Measurements from ENCODE around the gene RPL28.
"Not testable (repeated sequence)": the region's sequence is repeated elsewhere in the genome, so short reads cannot be mapped to it uniquely, and the experiment has no call there.

Gene RPL28

GRCh38 chr19:55407800-55408532, 22.2 kb downstream of the RPL28 start:
- DNase-seq = peak; percentile 95 to 97 (median 96)
- no peaks in the 10 kb centered on the region for H3K27me3 ChIP-seq (replicated peaks; ENCODE audit: control insufficient read depth, insufficient read depth, low read length, poor library complexity, severe bottlenecking)
- H3K4me1 ChIP-seq (ENCODE audit: control insufficient read depth, insufficient read depth, low read length, poor library complexity, severe bottlenecking) = peaks cover 14% of the 10 kb centered on the region
- peaks cover 14% of the 10 kb centered on the region for H3K36me3 ChIP-seq (ENCODE audit: control insufficient read depth, insufficient read depth, low read length)
- H3K4me3 ChIP-seq (ENCODE audit: insufficient read depth, low read depth, low read length, poor library complexity, severe bottlenecking) = peak overlapping the region; percentile 85
- peak overlapping the region; percentile 97 for H3K27ac ChIP-seq (ENCODE audit: insufficient read depth, low read length, poor library complexity, severe bottlenecking)
- no peaks in the 10 kb centered on the region for H3K9me3 ChIP-seq (ENCODE audit: control insufficient read depth, low read length)

- Histone ChIP-seq H3K27me3 (replicated peaks; ENCODE audit: control insufficient read depth, insufficient read depth, low read length, poor library complexity, severe bottlenecking) (no peaks in the 10 kb centered on the region), H3K27ac (ENCODE audit: insufficient read depth, low read length, poor library complexity, severe bottlenecking) (peak overlapping the region; percentile 97), H3K4me1 (ENCODE audit: control insufficient read depth, insufficient read depth, low read length, poor library complexity, severe bottlenecking) (peaks cover 14% of the 10 kb centered on the region), H3K36me3 (ENCODE audit: control insufficient read depth, insufficient read depth, low read length) (peaks cover 9% of the 10 kb centered on the region), H3K4me3 (ENCODE audit: insufficient read depth, low read depth, low read length, poor library complexity, severe bottlenecking) (peak overlapping the region; percentile 28), H3K9me3 (ENCODE audit: control insufficient read depth, low read length) (no peaks in the 10 kb centered on the region)
- no peak for DNase-seq
Measured at GRCh38 chr19:55408533-55408872, 22.8 kb downstream of the RPL28 start.

- H3K9me3 ChIP-seq (ENCODE audit: control insufficient read depth, low read length); H3K4me3 ChIP-seq (ENCODE audit: insufficient read depth, low read depth, low read length, poor library complexity, severe bottlenecking); H3K27ac ChIP-seq (ENCODE audit: insufficient read depth, low read length, poor library complexity, severe bottlenecking); H3K36me3 ChIP-seq (ENCODE audit: control insufficient read depth, insufficient read depth, low read length); DNase-seq; H3K27me3 ChIP-seq (replicated peaks; ENCODE audit: control insufficient read depth, insufficient read depth, low read length, poor library complexity, severe bottlenecking): not testable (repeated sequence)
- H3K4me1 ChIP-seq (ENCODE audit: control insufficient read depth, insufficient read depth, low read length, poor library complexity, severe bottlenecking) = peaks cover 14% of the 10 kb centered on the region
Measured at GRCh38 chr19:55409179-55409578, 23.4 kb downstream of the RPL28 start.

GRCh38 chr19:55410168-55410567, 24.4 kb downstream of the RPL28 start:
- peaks cover 14% of the 10 kb centered on the region for H3K4me1 ChIP-seq (ENCODE audit: control insufficient read depth, insufficient read depth, low read length, poor library complexity, severe bottlenecking)
- H3K4me3 ChIP-seq (ENCODE audit: insufficient read depth, low read depth, low read length, poor library complexity, severe bottlenecking) = no peak overlapping the region
- H3K27ac ChIP-seq (ENCODE audit: insufficient read depth, low read length, poor library complexity, severe bottlenecking) = no peak overlapping the region
- H3K27me3 ChIP-seq (replicated peaks; ENCODE audit: control insufficient read depth, insufficient read depth, low read length, poor library complexity, severe bottlenecking) = no peaks in the 10 kb centered on the region
- no peaks in the 10 kb centered on the region for H3K9me3 ChIP-seq (ENCODE audit: control insufficient read depth, low read length)
- DNase-seq = no peak
- H3K36me3 ChIP-seq (ENCODE audit: control insufficient read depth, insufficient read depth, low read length) = peaks cover 9% of the 10 kb centered on the region

- H3K27ac ChIP-seq (ENCODE audit: insufficient read depth, low read length, poor library complexity, severe bottlenecking) = no peak overlapping the region
- DNase-seq = peak; percentile 11 to 42 (median 17)
- no peak overlapping the region for H3K4me3 ChIP-seq (ENCODE audit: insufficient read depth, low read depth, low read length, poor library complexity, severe bottlenecking)
Measured at GRCh38 chr19:55418185-55418584, 32.5 kb downstream of the RPL28 start.

GRCh38 chr19:55419103-55419502, 33.4 kb downstream of the RPL28 start:
- Histone ChIP-seq H3K9me3 (ENCODE audit: control insufficient read depth, low read length) (no peaks in the 10 kb centered on the region), H3K4me1 (ENCODE audit: control insufficient read depth, insufficient read depth, low read length, poor library complexity, severe bottlenecking) (peaks cover 18% of the 10 kb centered on the region)
- DNase-seq = no peak

More at GRCh38 chr19:55418185-55418584, 32.5 kb downstream of the RPL28 start:
- no peaks in the 10 kb centered on the region for H3K36me3 ChIP-seq (ENCODE audit: control insufficient read depth, insufficient read depth, low read length)
- H3K9me3 ChIP-seq (ENCODE audit: control insufficient read depth, low read length) = no peaks in the 10 kb centered on the region
- peaks cover 18% of the 10 kb centered on the region for H3K4me1 ChIP-seq (ENCODE audit: control insufficient read depth, insufficient read depth, low read length, poor library complexity, severe bottlenecking)
- H3K27me3 ChIP-seq (replicated peaks; ENCODE audit: control insufficient read depth, insufficient read depth, low read length, poor library complexity, severe bottlenecking) = no peaks in the 10 kb centered on the region

GRCh38 chr19:55419624-55420236, 34.0 kb downstream of the RPL28 start:
- no peak overlapping the region for H3K4me3 ChIP-seq (ENCODE audit: insufficient read depth, low read depth, low read length, poor library complexity, severe bottlenecking)
- no peaks in the 10 kb centered on the region for H3K36me3 ChIP-seq (ENCODE audit: control insufficient read depth, insufficient read depth, low read length)

More at GRCh38 chr19:55419103-55419502, 33.4 kb downstream of the RPL28 start:
- Histone ChIP-seq H3K27me3 (replicated peaks; ENCODE audit: control insufficient read depth, insufficient read depth, low read length, poor library complexity, severe bottlenecking) (no peaks in the 10 kb centered on the region), H3K4me3 (ENCODE audit: insufficient read depth, low read depth, low read length, poor library complexity, severe bottlenecking) (no peak overlapping the region), H3K36me3 (ENCODE audit: control insufficient read depth, insufficient read depth, low read length) (no peaks in the 10 kb centered on the region), H3K27ac (ENCODE audit: insufficient read depth, low read length, poor library complexity, severe bottlenecking) (no peak overlapping the region)

GRCh38 chr19:55421281-55421680, 35.5 kb downstream of the RPL28 start:
- peak in 2 of 3 donors; percentile 19 to 50 for DNase-seq
- not testable (repeated sequence) for H3K4me3 ChIP-seq (ENCODE audit: insufficient read depth, low read depth, low read length, poor library complexity, severe bottlenecking)

More at GRCh38 chr19:55419624-55420236, 34.0 kb downstream of the RPL28 start:
- Histone ChIP-seq H3K4me1 (ENCODE audit: control insufficient read depth, insufficient read depth, low read length, poor library complexity, severe bottlenecking) (peaks cover 18% of the 10 kb centered on the region), H3K9me3 (ENCODE audit: control insufficient read depth, low read length) (no peaks in the 10 kb centered on the region), H3K27ac (ENCODE audit: insufficient read depth, low read length, poor library complexity, severe bottlenecking) (no peak overlapping the region), H3K27me3 (replicated peaks; ENCODE audit: control insufficient read depth, insufficient read depth, low read length, poor library complexity, severe bottlenecking) (no peaks in the 10 kb centered on the region)
- DNase-seq = no peak

GRCh38 chr19:55423225-55424005, 37.7 kb downstream of the RPL28 start:
- peaks cover under 1% of the 10 kb centered on the region for H3K27me3 ChIP-seq (replicated peaks; ENCODE audit: control insufficient read depth, insufficient read depth, low read length, poor library complexity, severe bottlenecking)
- no peaks in the 10 kb centered on the region for H3K9me3 ChIP-seq (ENCODE audit: control insufficient read depth, low read length)
- H3K4me3 ChIP-seq (ENCODE audit: insufficient read depth, low read depth, low read length, poor library complexity, severe bottlenecking) = no peak overlapping the region
- peaks cover 18% of the 10 kb centered on the region for H3K4me1 ChIP-seq (ENCODE audit: control insufficient read depth, insufficient read depth, low read length, poor library complexity, severe bottlenecking)
- H3K36me3 ChIP-seq (ENCODE audit: control insufficient read depth, insufficient read depth, low read length) = no peaks in the 10 kb centered on the region
- DNase-seq = no peak
- no peak overlapping the region for H3K27ac ChIP-seq (ENCODE audit: insufficient read depth, low read length, poor library complexity, severe bottlenecking)

More at GRCh38 chr19:55421281-55421680, 35.5 kb downstream of the RPL28 start:
- not testable (repeated sequence) for H3K36me3 ChIP-seq (ENCODE audit: control insufficient read depth, insufficient read depth, low read length); H3K27ac ChIP-seq (ENCODE audit: insufficient read depth, low read length, poor library complexity, severe bottlenecking); H3K27me3 ChIP-seq (replicated peaks; ENCODE audit: control insufficient read depth, insufficient read depth, low read length, poor library complexity, severe bottlenecking); H3K9me3 ChIP-seq (ENCODE audit: control insufficient read depth, low read length)
- peaks cover 18% of the 10 kb centered on the region for H3K4me1 ChIP-seq (ENCODE audit: control insufficient read depth, insufficient read depth, low read length, poor library complexity, severe bottlenecking)

- Histone ChIP-seq H3K36me3 (ENCODE audit: control insufficient read depth, insufficient read depth, low read length) (no peaks in the 10 kb centered on the region), H3K27ac (ENCODE audit: insufficient read depth, low read length, poor library complexity, severe bottlenecking) (no peak overlapping the region), H3K9me3 (ENCODE audit: control insufficient read depth, low read length) (no peaks in the 10 kb centered on the region), H3K27me3 (replicated peaks; ENCODE audit: control insufficient read depth, insufficient read depth, low read length, poor library complexity, severe bottlenecking) (peaks cover 11% of the 10 kb centered on the region), H3K4me1 (ENCODE audit: control insufficient read depth, insufficient read depth, low read length, poor library complexity, severe bottlenecking) (peaks cover 18% of the 10 kb centered on the region), H3K4me3 (ENCODE audit: insufficient read depth, low read depth, low read length, poor library complexity, severe bottlenecking) (no peak overlapping the region)
- no peak for DNase-seq
Measured at GRCh38 chr19:55424518-55424917, 38.8 kb downstream of the RPL28 start.

Measured in effector memory CD4-positive, alpha-beta T cell (primary cell).